GM18517 (cell line): Measurements from ENCODE around the gene SYT7.
"Not testable (repeated sequence)": the region's sequence is repeated elsewhere in the genome, so short reads cannot be mapped to it uniquely, and the experiment has no call there.

Experiments used
- ATAC-seq: cut with Tn5 transposase; IDR thresholded peaks from one replicate; pipeline ENCODE4 v1.9.1; 2021; ENCODE audit warnings: mild to moderate bottlenecking, moderate library complexity; ENCODE audit not compliant: unreplicated experiment

Gene SYT7

GRCh38 chr11:61581030-61581928 is at the start of gene SYT7:
Gene SYT7 (minus strand): TSS chr11:61581076. CDS start chr11:61580820, 256 bp downstream.
- peak; percentile 86 for ATAC-seq

GRCh38 chr11:61630089-61630488 is 49.2 kb upstream of the SYT7 start:
- ATAC-seq, result no peak

- no peak for ATAC-seq
These were observed 48.4 kb upstream of the SYT7 start for GRCh38 chr11:61629082-61629833.

- no peak for ATAC-seq
These were observed 47.7 kb upstream of the SYT7 start for GRCh38 chr11:61628662-61628970.

GRCh38 chr11:61627850-61628661 is 47.2 kb upstream of the SYT7 start:
- no peak for ATAC-seq

GRCh38 chr11:61626580-61627380 is 45.9 kb upstream of the SYT7 start:
- ATAC-seq, result no peak

- ATAC-seq, result no peak
These were observed 44.6 kb upstream of the SYT7 start for GRCh38 chr11:61625525-61625924.

GRCh38 chr11:61621917-61622585 is 41.2 kb upstream of the SYT7 start:
- ATAC-seq, result no peak

GRCh38 chr11:61619471-61620226 is 38.8 kb upstream of the SYT7 start:
- ATAC-seq, result no peak

- ATAC-seq, result no peak
These were observed 38.1 kb upstream of the SYT7 start for GRCh38 chr11:61618978-61619377.

- no peak for ATAC-seq
These were observed 36.6 kb upstream of the SYT7 start for GRCh38 chr11:61617515-61617914.

- no peak for ATAC-seq
These were observed 35.6 kb upstream of the SYT7 start for GRCh38 chr11:61616434-61616833.

GRCh38 chr11:61614782-61615181 is 33.9 kb upstream of the SYT7 start:
- not testable (repeated sequence) for ATAC-seq

- ATAC-seq, result no peak
These were observed 33.0 kb upstream of the SYT7 start for GRCh38 chr11:61613870-61614269.

GRCh38 chr11:61613051-61613450 is 32.2 kb upstream of the SYT7 start:
- no peak for ATAC-seq

- no peak for ATAC-seq
These were observed 30.4 kb upstream of the SYT7 start for GRCh38 chr11:61611309-61611708.

GRCh38 chr11:61610905-61611304 is 30.0 kb upstream of the SYT7 start:
- no peak for ATAC-seq

GRCh38 chr11:61609980-61610366 is 29.1 kb upstream of the SYT7 start:
- ATAC-seq, result no peak
